HepG2 (cell line): ENCODE results near the gene IKZF2. TPM values are rescaled to one million over a fixed set of nuclear protein-coding genes. Genes with fewer than 3 reads are reported as not detected.
A peak's percentile ranks its signal among the peaks of the same experiment; 100 is the strongest.

ENCODE experiments used
- ATAC-seq: fragments of 200-7000 bp; cut with Tn5 transposase; 3 replicates; pipeline ENCODE4 v1.9.1; 2020; ENCODE audit warnings: mild to moderate bottlenecking, moderate library complexity
- BruUV-seq: library from RNA; stranded (reverse); fragments of 400-500 nt; replicated peaks from 2 replicates; lab custom pipeline; 2021; lab: Mats Ljungman, UMichigan
- CTCF ChIA-PET: fragments of 300-600 bp; formaldehyde crosslinking; extraction: SDS; loops from one replicate; lab custom pipeline; 2021; ENCODE audit warnings: low total read pairs, inconsistent platforms, low intra/inter-chr PET ratio; lab: Yijun Ruan, JAX
- POLR2A ChIA-PET: fragments of 350-600 bp; sonication (Branson Sonifier 250); formaldehyde crosslinking; loops from one replicate; lab custom pipeline; 2020; ENCODE audit warnings: antibody characterized with exemption, inconsistent platforms; lab: Yijun Ruan, JAX
- DNase-seq: peaks from one replicate; pipeline ENCODE4 v3.0.0-alpha.2; 2015; ENCODE audit warnings: low spot score
- FAIRE-seq: peaks from 3 replicates; lab custom pipeline; 2011; peaks lifted over from hg19 to GRCh38; lab: Jason Lieb, UNC
- H2AFZ ChIP-seq: one replicate; pipeline ENCODE4 v1.6.1; 2011; ENCODE audit warnings: low read length, inconsistent platforms
- H3K27ac ChIP-seq: fragments of 300-600 bp; 3 replicates; pipeline ENCODE4 v1.8.0; 2011; ENCODE audit warnings: mixed run types, mild to moderate bottlenecking, mixed read lengths, low read length, inconsistent platforms; ENCODE audit not compliant: insufficient read depth; ENCODE audit errors: extremely low read length
- H3K27me3 ChIP-seq, 2 experiments: fragments of 200-600 bp in 1 of 2; 2 replicates in 1 of 2; 3 replicates in 1 of 2; pipeline versions ENCODE4 v1.6.0 to v1.8.0; 2011; ENCODE audit warnings: low read length in 2 of 2, mild to moderate bottlenecking in 2 of 2, moderate library complexity in 2 of 2, inconsistent platforms in 1 of 2; ENCODE audit not compliant: insufficient read depth in 2 of 2, control insufficient read depth in 1 of 2
- H3K36me3 ChIP-seq, 2 experiments: fragments of 200-600 bp in 1 of 2; replicated peaks in 1 of 2; 2 replicates in 1 of 2; 3 replicates in 1 of 2; pipeline versions ENCODE4 v1.5.1 to v1.8.0; 2011; ENCODE audit warnings: low read length in 2 of 2, inconsistent platforms in 1 of 2; ENCODE audit not compliant: insufficient read depth in 2 of 2, control insufficient read depth in 1 of 2
- H3K4me1 ChIP-seq: 2 replicates; pipeline ENCODE4 v1.5.1; 2012; ENCODE audit warnings: low read length, inconsistent platforms; ENCODE audit not compliant: insufficient read depth
- H3K4me2 ChIP-seq: 2 replicates; pipeline ENCODE4 v1.6.0; 2011; ENCODE audit warnings: low read depth, low read length, inconsistent platforms
- H3K4me3 ChIP-seq, 3 experiments: fragments of 200-600 bp in 1 of 3; sonication (generic), shearing (Covaris generic) in 1 of 3; replicated peaks in 1 of 3; 2 replicates each; pipeline ENCODE4 v1.5.1; 2011 to 2016; ENCODE audit warnings: low read length in 3 of 3, inconsistent platforms in 2 of 3, low read depth in 2 of 3, mild to moderate bottlenecking in 2 of 3, control low read depth in 1 of 3, mixed read lengths in 1 of 3; ENCODE audit not compliant: insufficient read depth in 1 of 3
- H3K79me2 ChIP-seq: one replicate; pipeline ENCODE4 v1.6.1; 2011; ENCODE audit warnings: low read length, inconsistent platforms; ENCODE audit not compliant: insufficient read depth
- H3K9ac ChIP-seq: 2 replicates; pipeline ENCODE4 v1.6.0; 2011; ENCODE audit warnings: mild to moderate bottlenecking, low read depth, low read length, inconsistent platforms; ENCODE audit not compliant: insufficient read depth
- H3K9me3 ChIP-seq: 2 replicates; pipeline ENCODE4 v1.5.1; 2012; ENCODE audit warnings: mild to moderate bottlenecking, low read length
- H4K20me1 ChIP-seq: 2 replicates; pipeline ENCODE4 v1.6.0; 2011; ENCODE audit warnings: inconsistent platforms, mild to moderate bottlenecking, low read length, moderate library complexity; ENCODE audit not compliant: insufficient read depth
- KLF15 ChIP-seq: sonication (generic); formaldehyde crosslinking; IDR thresholded peaks from 2 replicates; pipeline ENCODE4 v1.8.1; 2023; ENCODE audit warnings: borderline replicate concordance, mild to moderate bottlenecking, inconsistent platforms, missing genetic modification reagents, mixed read lengths
- MAFF ChIP-seq: IDR thresholded peaks from 2 replicates; pipeline ENCODE4 v1.6.1; 2011; ENCODE audit warnings: low read depth, low read length, improper control_type of control experiment
- MAFK ChIP-seq, 2 experiments: IDR thresholded peaks in 1 of 2; conservative IDR thresholded peaks in 1 of 2; 2 replicates each; pipeline ENCODE4 v1.6.1; 2011; ENCODE audit warnings: improper control_type of control experiment in 2 of 2, low read length in 2 of 2
- RELA ChIP-seq: sonication (generic); formaldehyde crosslinking; IDR thresholded peaks from 2 replicates; pipeline ENCODE4 v1.4.0; 2020; ENCODE audit warnings: missing genetic modification reagents
- SKI ChIP-seq: fragments of 450-650 bp; IDR thresholded peaks from one replicate; pipeline ENCODE4 v1.6.1; 2018; ENCODE audit warnings: mild to moderate bottlenecking; ENCODE audit not compliant: partially characterized antibody
- SMARCC2 ChIP-seq: fragments of 450-650 bp; IDR thresholded peaks from 2 replicates; pipeline ENCODE4 v1.6.1; 2017; ENCODE audit warnings: antibody characterized with exemption, mild to moderate bottlenecking
- WIZ ChIP-seq: sonication (generic); formaldehyde crosslinking; IDR thresholded peaks from 2 replicates; pipeline ENCODE4 v1.5.1; 2020; ENCODE audit warnings: mild to moderate bottlenecking, missing genetic modification reagents
- ZKSCAN5 ChIP-seq: sonication (generic); formaldehyde crosslinking; IDR thresholded peaks from 2 replicates; pipeline ENCODE4 v1.5.1; 2020; ENCODE audit warnings: mild to moderate bottlenecking, missing genetic modification reagents
- ZNF12 ChIP-seq: sonication (generic); formaldehyde crosslinking; IDR thresholded peaks from 2 replicates; pipeline ENCODE4 v1.5.0; 2020; ENCODE audit warnings: missing genetic modification reagents
- ZNF34 ChIP-seq: sonication (generic); formaldehyde crosslinking; IDR thresholded peaks from 2 replicates; pipeline ENCODE4 v1.4.0; 2020; ENCODE audit warnings: mild to moderate bottlenecking, missing genetic modification reagents, borderline replicate concordance
- ZNF382 ChIP-seq: sonication (generic); formaldehyde crosslinking; IDR thresholded peaks from 2 replicates; pipeline ENCODE4 v1.5.0; 2020; ENCODE audit warnings: missing genetic modification reagents, mild to moderate bottlenecking, borderline replicate concordance
- ZNF574 ChIP-seq: sonication (generic); formaldehyde crosslinking; IDR thresholded peaks from 2 replicates; pipeline ENCODE4 v1.4.0; 2020; ENCODE audit warnings: missing genetic modification reagents
- ZNF614 ChIP-seq: IDR thresholded peaks from 2 replicates; pipeline ENCODE4 v1.6.1; 2018; ENCODE audit warnings: missing biosample characterization, missing genetic modification reagents, inconsistent platforms, borderline replicate concordance
- ZNF878 ChIP-seq: sonication (generic); formaldehyde crosslinking; IDR thresholded peaks from 2 replicates; pipeline ENCODE4 v1.8.1; 2023; ENCODE audit warnings: mild to moderate bottlenecking, missing genetic modification reagents, moderate library complexity
- WGBS: methylation state at CpG from one replicate; pipeline ENCODE4 v1.1.6; 2017; ENCODE audit warnings: low lambda C conversion rate; 5-methylcytosine and 5-hydroxymethylcytosine counted together
- in situ Hi-C: cut with HindIII; loops from 2 replicates; pipeline ENCODE4 v1.10.0; 2017; ENCODE audit warnings: low pct_unique_long_range_greater_than_20kb; ENCODE audit not compliant: extremely low pct_ligation_motif_present
- intact Hi-C: fragments of 100-400 bp; cut with micrococcal nuclease; formaldehyde crosslinking; loops from one replicate; pipeline ENCODE4 v1.10.0; 2022; ENCODE audit not compliant: unreplicated experiment
- polyA plus RNA-seq, 8 experiments: library from polyadenylated mRNA; depleted of rRNA in 3 of 8; stranded (reverse) in 7 of 8; unstranded in 1 of 8; fragments of >200 nt; fragmentation: Illumina TruSeq in 4 of 8; extraction: Trizol in 4 of 8; gene quantifications; 2 replicates each; pipeline versions ENCODE4 v1.2.1 to v1.2.3, GENCODE V29; 2011 to 2016; ENCODE audit warnings: low read depth in 4 of 8, missing spikeins in 1 of 8, mixed read lengths in 1 of 8; ENCODE audit not compliant: insufficient read depth in 1 of 8
- total RNA-seq, 5 experiments: library from RNA; depleted of rRNA; stranded (reverse); fragments of >200 nt; fragmentation: Illumina TruSeq; extraction: Trizol; gene quantifications; 2 replicates each; pipeline ENCODE4 v1.2.3, GENCODE V29; 2016; ENCODE audit warnings: low read depth in 1 of 5
- TF ChIP-seq, protein P1 (sequence below): sonication (generic); formaldehyde crosslinking; IDR thresholded peaks from 2 replicates; pipeline ENCODE4 v1.4.0; 2020; ENCODE audit warnings: missing genetic modification reagents

IKZF2 gene
- total and polyA plus RNA-seq, 2 of the 13 experiments (the other 11 are each of a cell fraction or from before 2014, with no cell fraction given): 0.18 to 0.86 TPM

DNA sequence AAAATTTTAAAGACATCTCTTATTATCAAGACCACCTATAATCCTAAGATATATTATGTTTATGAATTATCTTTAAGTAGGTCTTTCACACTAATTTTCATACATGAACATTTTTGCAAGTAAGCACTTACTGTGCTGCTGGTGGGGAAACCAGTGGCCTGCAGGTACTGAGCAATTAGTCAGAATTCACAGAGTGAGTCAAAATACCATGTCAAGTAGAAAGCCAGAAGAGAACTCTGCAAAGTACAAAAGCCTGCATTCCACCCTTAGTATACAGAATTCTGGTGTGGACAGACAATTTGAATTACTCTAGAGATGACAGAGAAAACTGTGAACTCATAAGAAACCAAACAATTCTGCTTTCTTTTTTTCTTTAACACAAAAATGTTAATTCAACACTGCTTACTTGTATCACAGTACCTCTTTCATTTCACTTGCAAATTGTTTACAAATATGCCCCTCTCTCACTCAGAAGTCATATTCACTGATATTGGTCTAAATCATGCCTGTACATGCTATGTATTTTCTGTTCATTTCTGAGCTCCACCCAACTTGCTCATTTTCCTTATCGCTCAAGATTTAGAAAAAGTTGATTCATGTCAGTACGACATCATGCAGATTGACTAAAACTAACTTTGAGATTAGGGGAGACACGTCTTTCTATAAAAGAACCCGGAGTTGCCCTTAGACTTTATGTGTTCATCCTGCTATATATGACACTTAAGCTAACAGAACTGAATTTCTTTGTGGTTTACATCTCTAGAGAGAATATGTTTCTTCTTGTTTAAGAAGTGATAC lies 182.9 kb downstream of the IKZF2 start:
- in situ Hi-C loops (no loop called here), intact Hi-C loops (no loop called here)
- WGBS: 7% methylated on average over 4 of the region's 4 CpGs
- Histone ChIP-seq H3K36me3 (no peaks in the 10 kb centered on the region), H3K9ac (no peak overlapping the region), H3K9me3 (no peaks in the 10 kb centered on the region), H3K27me3 (no peaks in the 10 kb centered on the region), H3K4me1 (no peaks in the 10 kb centered on the region), H3K4me2 (no peak overlapping the region), H3K27ac (no peak overlapping the region), H4K20me1 (no peaks in the 10 kb centered on the region), H2AFZ (no peak overlapping the region), H3K4me3 (no peak overlapping the region), H3K79me2 (no peaks in the 10 kb centered on the region)
- FAIRE-seq (no peak), DNase-seq (no peak), ATAC-seq (no peak)
- ChIA-PET POLR2A (no interaction called here), CTCF (no interaction called here)
- TF ChIP-seq ZNF878 (CRISPR knock-in tag): no peak
- TF ChIP-seq MAFK (conservative IDR thresholded peaks at IDR 0.05 in 1 of 2, IDR thresholded peaks at IDR 0.05 in 1 of 2; ENCODE audit: low read length in 2 of 2): peak; percentile 31 to 38; a peak in 2 of 4 replicates
- peak; percentile 35; the same call in 1 of the 2 replicates for TF ChIP-seq MAFF
- no TSS peak for BruUV-seq

DNA sequence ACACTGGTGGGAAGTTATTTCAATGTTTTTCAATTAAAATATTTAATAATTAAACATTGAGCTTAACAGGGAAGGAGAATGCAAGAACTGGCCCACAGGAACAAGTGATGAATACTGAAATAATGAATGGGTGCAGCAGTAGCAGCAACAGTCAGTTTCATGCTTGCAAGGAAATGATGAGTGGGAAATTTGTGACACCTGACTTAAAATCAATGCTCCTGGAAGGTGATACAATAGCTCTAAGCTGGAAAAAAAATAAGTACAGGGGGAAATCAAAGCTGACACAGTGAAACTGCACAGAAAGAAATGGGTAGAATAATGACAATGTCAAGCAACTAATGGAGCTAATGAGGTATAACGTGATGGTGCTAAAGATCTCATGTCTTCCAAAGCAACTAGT lies 184.5 kb downstream of the IKZF2 start:
- ChIA-PET POLR2A (no interaction called here), CTCF (no interaction called here)
- FAIRE-seq (no peak), DNase-seq (no peak), ATAC-seq (no peak)
- no peak overlapping the region for H3K4me2 ChIP-seq
- intact Hi-C loops (no loop called here), in situ Hi-C loops (no loop called here)
- no peak overlapping the region for H2AFZ ChIP-seq
- no peaks in the 10 kb centered on the region for H3K36me3 ChIP-seq
- H3K4me1 ChIP-seq: no peaks in the 10 kb centered on the region
- no peak overlapping the region for H3K4me3 ChIP-seq
- no peaks in the 10 kb centered on the region for H3K79me2 ChIP-seq
- H3K27ac ChIP-seq: no peak overlapping the region
- no peaks in the 10 kb centered on the region for H4K20me1 ChIP-seq
- no peak overlapping the region for H3K9ac ChIP-seq
- no peaks in the 10 kb centered on the region for H3K27me3 ChIP-seq
- WGBS: 0% methylated on average over 1 of the region's 1 CpG
- no peaks in the 10 kb centered on the region for H3K9me3 ChIP-seq
- no TSS peak for BruUV-seq
- TF ChIP-seq, protein P1, sequence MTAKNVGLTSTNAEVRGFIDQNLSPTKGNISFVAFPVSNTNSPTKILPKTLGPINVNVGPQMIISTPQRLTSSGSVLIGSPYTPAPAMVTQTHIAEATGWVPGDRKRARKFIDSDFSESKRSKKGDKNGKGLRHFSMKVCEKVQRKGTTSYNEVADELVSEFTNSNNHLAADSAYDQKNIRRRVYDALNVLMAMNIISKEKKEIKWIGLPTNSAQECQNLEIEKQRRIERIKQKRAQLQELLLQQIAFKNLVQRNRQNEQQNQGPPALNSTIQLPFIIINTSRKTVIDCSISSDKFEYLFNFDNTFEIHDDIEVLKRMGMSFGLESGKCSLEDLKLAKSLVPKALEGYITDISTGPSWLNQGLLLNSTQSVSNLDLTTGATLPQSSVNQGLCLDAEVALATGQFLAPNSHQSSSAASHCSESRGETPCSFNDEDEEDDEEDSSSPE (CRISPR knock-in tag): no peak
- TF ChIP-seq RELA (CRISPR knock-in tag): no peak
- TF ChIP-seq ZNF574 (CRISPR knock-in tag): no peak
- no peak for TF ChIP-seq KLF15 (CRISPR knock-in tag)
- no peak for TF ChIP-seq ZNF12 (CRISPR knock-in tag)
- no peak for TF ChIP-seq ZKSCAN5 (CRISPR knock-in tag)
- TF ChIP-seq ZNF382 (CRISPR knock-in tag): no peak
- TF ChIP-seq SKI: no peak
- TF ChIP-seq SMARCC2: no peak
- TF ChIP-seq ZNF34 (CRISPR knock-in tag): no peak
- no peak for TF ChIP-seq ZNF614 (CRISPR knock-in tag)
- TF ChIP-seq WIZ (CRISPR knock-in tag): no peak
